Mesendoderm (in vitro differentiated cells): ENCODE results near the gene NEFH.

Source experiments
- DNase-seq: peaks from one replicate; pipeline ENCODE4 v3.0.0; 2013
- H2AK5ac ChIP-seq: 2 replicates; pipeline ENCODE4 v1.6.1; 2013; ENCODE audit warnings: low read length, inconsistent platforms
- H2BK120ac ChIP-seq: 2 replicates; pipeline ENCODE4 v1.6.1; 2013; ENCODE audit warnings: low read depth, mild to moderate bottlenecking, low read length, moderate library complexity, mixed read lengths
- H2BK15ac ChIP-seq: replicated peaks from 2 replicates; pipeline ENCODE4 v1.6.1; 2013; ENCODE audit warnings: low read depth, mild to moderate bottlenecking, moderate library complexity
- H2BK5ac ChIP-seq: 2 replicates; pipeline ENCODE4 v1.6.1; 2013; ENCODE audit warnings: low read length, inconsistent platforms
- H3K18ac ChIP-seq: 2 replicates; pipeline ENCODE4 v1.6.1; 2013; ENCODE audit warnings: mild to moderate bottlenecking, low read length, mixed read lengths
- H3K23ac ChIP-seq: one replicate; pipeline ENCODE4 v1.6.1; 2013; ENCODE audit warnings: low read length
- H3K27ac ChIP-seq: 2 replicates; pipeline ENCODE4 v1.5.1; 2013; ENCODE audit warnings: low read depth, mild to moderate bottlenecking, inconsistent platforms, low read length, moderate library complexity
- H3K27me3 ChIP-seq: 2 replicates; pipeline ENCODE4 v1.6.1; 2013; ENCODE audit warnings: low read length, control low read depth, mild to moderate bottlenecking, inconsistent platforms; ENCODE audit not compliant: insufficient read depth, poor library complexity
- H3K36me3 ChIP-seq: 2 replicates; pipeline ENCODE4 v1.6.1; 2013; ENCODE audit warnings: low read length, inconsistent platforms; ENCODE audit not compliant: control insufficient read depth, insufficient read depth
- H3K4ac ChIP-seq: one replicate; pipeline ENCODE4 v1.6.1; 2013; ENCODE audit warnings: low read depth, mild to moderate bottlenecking, low read length, moderate library complexity
- H3K4me1 ChIP-seq: 2 replicates; pipeline ENCODE4 v1.6.1; 2013; ENCODE audit warnings: low read depth, low read length, inconsistent platforms; ENCODE audit not compliant: control insufficient read depth
- H3K4me2 ChIP-seq: 2 replicates; pipeline ENCODE4 v1.6.1; 2013; ENCODE audit warnings: low read length
- H3K4me3 ChIP-seq: 2 replicates; pipeline ENCODE4 v1.5.1; 2013; ENCODE audit warnings: mild to moderate bottlenecking, low read length
- H3K56ac ChIP-seq: one replicate; pipeline ENCODE4 v1.6.1; 2013; ENCODE audit warnings: low read length
- H3K79me1 ChIP-seq: 2 replicates; pipeline ENCODE4 v1.6.1; 2013; ENCODE audit warnings: low read length, inconsistent platforms
- H3K79me2 ChIP-seq: 2 replicates; pipeline ENCODE4 v1.6.1; 2013; ENCODE audit warnings: mild to moderate bottlenecking, low read length; ENCODE audit not compliant: control insufficient read depth, insufficient read depth
- H3K9ac ChIP-seq: 2 replicates; pipeline ENCODE4 v1.6.1; 2013; ENCODE audit warnings: low read length, inconsistent platforms
- H4K5ac ChIP-seq: one replicate; pipeline ENCODE4 v1.6.1; 2013; ENCODE audit warnings: low read length
- H4K8ac ChIP-seq: one replicate; pipeline ENCODE4 v1.6.1; 2013; ENCODE audit warnings: low read depth, mild to moderate bottlenecking, control low read depth, low read length, moderate library complexity
- WGBS: extraction: QIAGEN DNeasy Blood & Tissue Kit; methylation state at CpG from one replicate; pipeline ENCODE4 v1.1.7; 2013; ENCODE audit warnings: low lambda C conversion rate, missing lambda C conversion rate; ENCODE audit not compliant: insufficient coverage; ENCODE audit errors: extremely low coverage; 5-methylcytosine and 5-hydroxymethylcytosine counted together

The NEFH gene

DNA sequence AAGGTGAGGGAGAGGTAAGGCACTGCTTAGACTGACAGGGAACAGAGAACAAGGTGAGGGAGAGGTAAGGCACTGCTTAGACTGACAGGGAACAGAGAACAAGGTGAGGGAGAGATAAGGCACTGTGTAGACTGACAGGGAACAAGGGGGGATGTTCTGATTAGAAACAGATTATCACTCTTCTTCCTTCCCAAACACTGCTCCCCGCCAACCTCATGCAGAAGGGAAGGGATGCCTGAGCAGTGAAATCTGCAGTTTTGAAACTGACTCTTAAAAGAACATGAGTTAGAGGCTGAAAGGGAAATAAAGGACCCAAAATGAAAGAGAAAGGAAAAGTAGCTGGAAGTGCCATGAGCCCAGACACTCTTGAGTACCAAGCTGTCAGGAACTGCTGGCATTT lies 29.8 kb downstream of the NEFH start:
- no peak overlapping the region for H3K56ac ChIP-seq
- H3K36me3 ChIP-seq = peaks cover 11% of the 10 kb centered on the region
- no peaks in the 10 kb centered on the region for H3K79me1 ChIP-seq
- H3K23ac ChIP-seq = no peak overlapping the region
- H4K8ac ChIP-seq = no peak overlapping the region
- no peak overlapping the region for H3K9ac ChIP-seq
- no peaks in the 10 kb centered on the region for H3K79me2 ChIP-seq
- H3K27ac ChIP-seq = no peak overlapping the region
- no peak overlapping the region for H4K5ac ChIP-seq
- no peak overlapping the region for H3K4ac ChIP-seq
- H3K4me1 ChIP-seq = no peaks in the 10 kb centered on the region
- no peak overlapping the region for H3K4me2 ChIP-seq
- no peak overlapping the region for H2BK15ac ChIP-seq
- no peaks in the 10 kb centered on the region for H3K27me3 ChIP-seq
- H3K4me3 ChIP-seq = no peak overlapping the region
- DNase-seq = no peak
- no peak overlapping the region for H2BK120ac ChIP-seq
- no peak overlapping the region for H2BK5ac ChIP-seq
- no CpG with 5 or more reads among the region's 1 CpG for WGBS
- H3K18ac ChIP-seq = no peak overlapping the region
- H2AK5ac ChIP-seq = no peak overlapping the region

DNA sequence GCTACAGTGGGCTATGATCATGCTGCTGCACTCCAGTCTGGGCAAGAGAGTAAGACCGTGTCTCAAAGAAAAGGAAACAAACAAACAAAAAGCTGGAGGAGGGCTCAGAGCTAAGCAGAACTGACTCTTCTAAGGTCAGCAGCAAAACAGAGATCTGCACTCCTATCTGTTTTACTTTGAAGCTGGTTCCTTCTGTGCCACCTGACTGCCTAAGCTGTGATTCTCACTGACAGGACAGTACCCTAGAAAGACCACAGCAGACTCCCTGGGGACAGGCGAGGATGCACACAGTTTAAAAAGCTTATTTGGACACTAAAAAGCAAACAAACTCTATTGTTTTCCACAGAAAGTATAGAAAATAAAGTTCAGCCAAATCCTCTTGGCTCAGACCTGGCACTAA lies 30.5 kb downstream of the NEFH start:
- H3K79me1 ChIP-seq = no peaks in the 10 kb centered on the region
- H2AK5ac ChIP-seq = no peak overlapping the region
- no peak overlapping the region for H4K5ac ChIP-seq
- H3K56ac ChIP-seq = no peak overlapping the region
- no peaks in the 10 kb centered on the region for H3K27me3 ChIP-seq
- H3K4me1 ChIP-seq = no peaks in the 10 kb centered on the region
- no peak overlapping the region for H3K4me3 ChIP-seq
- H2BK120ac ChIP-seq = no peak overlapping the region
- H2BK15ac ChIP-seq = no peak overlapping the region
- H3K9ac ChIP-seq = no peak overlapping the region
- no peak overlapping the region for H3K4ac ChIP-seq
- H3K36me3 ChIP-seq = peaks cover 11% of the 10 kb centered on the region
- no peak overlapping the region for H3K18ac ChIP-seq
- H3K27ac ChIP-seq = no peak overlapping the region
- no peak overlapping the region for H3K23ac ChIP-seq
- no CpG with 5 or more reads among the region's 2 CpGs for WGBS
- no peak overlapping the region for H4K8ac ChIP-seq
- H3K4me2 ChIP-seq = no peak overlapping the region
- no peak overlapping the region for H2BK5ac ChIP-seq
- DNase-seq = no peak
- no peaks in the 10 kb centered on the region for H3K79me2 ChIP-seq

GRCh38 chr22:29511126-29511862 lies 31.3 kb downstream of the NEFH start:
- H4K8ac ChIP-seq = no peak overlapping the region
- no peak overlapping the region for H3K4ac ChIP-seq
- no peak overlapping the region for H3K56ac ChIP-seq
- H2BK15ac ChIP-seq = no peak overlapping the region
- no CpG with 5 or more reads among the region's 8 CpGs for WGBS
- no peak overlapping the region for H2AK5ac ChIP-seq
- no peak for DNase-seq
- no peaks in the 10 kb centered on the region for H3K79me2 ChIP-seq
- no peaks in the 10 kb centered on the region for H3K79me1 ChIP-seq
- H4K5ac ChIP-seq = no peak overlapping the region
- H3K4me2 ChIP-seq = no peak overlapping the region
- H3K4me1 ChIP-seq = no peaks in the 10 kb centered on the region
- H3K18ac ChIP-seq = no peak overlapping the region
- no peak overlapping the region for H3K23ac ChIP-seq
- no peak overlapping the region for H2BK5ac ChIP-seq
- no peak overlapping the region for H3K9ac ChIP-seq
- H2BK120ac ChIP-seq = no peak overlapping the region
- H3K27me3 ChIP-seq = no peaks in the 10 kb centered on the region
- no peak overlapping the region for H3K4me3 ChIP-seq
- no peak overlapping the region for H3K27ac ChIP-seq
- H3K36me3 ChIP-seq = peaks cover 11% of the 10 kb centered on the region

- Histone ChIP-seq H3K4me1 (no peaks in the 10 kb centered on the region), H2BK120ac (no peak overlapping the region), H3K9ac (no peak overlapping the region), H2BK5ac (no peak overlapping the region), H3K79me2 (no peaks in the 10 kb centered on the region), H3K79me1 (no peaks in the 10 kb centered on the region), H3K23ac (no peak overlapping the region), H2AK5ac (no peak overlapping the region), H3K4ac (no peak overlapping the region), H3K36me3 (peaks cover 17% of the 10 kb centered on the region), H3K4me3 (no peak overlapping the region), H4K5ac (no peak overlapping the region), H3K4me2 (no peak overlapping the region), H3K56ac (no peak overlapping the region), H3K18ac (no peak overlapping the region), H4K8ac (no peak overlapping the region), H3K27ac (no peak overlapping the region), H2BK15ac (no peak overlapping the region), H3K27me3 (no peaks in the 10 kb centered on the region)
- DNase-seq = no peak
- WGBS = no CpG with 5 or more reads among the region's 4 CpGs
Observed at GRCh38 chr22:29512031-29512430, 32.0 kb downstream of the NEFH start.

GRCh38 chr22:29517215-29517908 lies 37.3 kb downstream of the NEFH start:
- Histone ChIP-seq H3K36me3 (peaks cover 24% of the 10 kb centered on the region), H2BK5ac (no peak overlapping the region), H3K27ac (no peak overlapping the region), H4K5ac (no peak overlapping the region), H3K4me3 (no peak overlapping the region), H3K79me2 (no peaks in the 10 kb centered on the region), H3K9ac (no peak overlapping the region), H3K79me1 (no peaks in the 10 kb centered on the region), H3K4me1 (no peaks in the 10 kb centered on the region), H3K56ac (no peak overlapping the region), H3K23ac (no peak overlapping the region), H3K4ac (no peak overlapping the region), H3K18ac (no peak overlapping the region), H3K4me2 (no peak overlapping the region), H4K8ac (no peak overlapping the region), H2BK120ac (no peak overlapping the region), H2AK5ac (no peak overlapping the region), H2BK15ac (no peak overlapping the region), H3K27me3 (no peaks in the 10 kb centered on the region)
- no peak for DNase-seq
- WGBS = no CpG with 5 or more reads among the region's 5 CpGs
